ENCODE measurements around the gene FAF2. TPM values are rescaled to one million over a fixed set of nuclear protein-coding genes. Genes with fewer than 3 reads are reported as not detected.

Gene FAF2
- 10 to 100 TPM; 23.0 to 31.2 TPM for total RNA-seq

- H3K27me3 ChIP-seq (replicated peaks; ENCODE audit: insufficient read depth): no peaks in the 10 kb centered on the region
- peak; percentile 98 for TF ChIP-seq CTCF (IDR thresholded peaks at IDR 0.05)
- peak within 1 kb of the TSS; percentile 96 to 97 for H3K27ac ChIP-seq
- no peaks in the 10 kb centered on the region for H3K36me3 ChIP-seq
- no peaks in the 10 kb centered on the region for H3K9me3 ChIP-seq
- peak within 1 kb of the TSS; percentile 90 for H3K4me3 ChIP-seq
- DNase-seq (ENCODE audit: low spot score) (peak; percentile 86), ATAC-seq (ENCODE audit: insufficient number of reproducible peaks, low FRiP score, low read depth) (peak; percentile 100)
- peaks cover 15 to 27% of the 10 kb centered on the region in 2 donors for H3K4me1 ChIP-seq (ENCODE audit: control insufficient read depth in 1 of 2, low read depth in 2 of 2)
Measured at GRCh38 chr5:176447978-176448608, at the start of gene FAF2. TSS of gene FAF2 (plus strand) at chr5:176448385. CDS start at chr5:176448408, 23 bp downstream.

GRCh38 chr5:176400382-176401156 lies 47.6 kb upstream of the FAF2 start:
- Histone ChIP-seq H3K27ac (no peak overlapping the region), H3K9me3 (no peaks in the 10 kb centered on the region), H3K4me3 (no peak overlapping the region), H3K4me1 (ENCODE audit: control insufficient read depth in 1 of 2, low read depth in 2 of 2) (no peaks in the 10 kb centered on the region), H3K27me3 (replicated peaks; ENCODE audit: insufficient read depth) (no peaks in the 10 kb centered on the region), H3K36me3 (peaks cover 4% of the 10 kb centered on the region)
- no peak for ATAC-seq (ENCODE audit: insufficient number of reproducible peaks, low FRiP score, low read depth)
- no peak for TF ChIP-seq CTCF (IDR thresholded peaks at IDR 0.05)
- no peak for DNase-seq (ENCODE audit: low spot score)

- TF ChIP-seq CTCF (IDR thresholded peaks at IDR 0.05): no peak
- no peak for DNase-seq (ENCODE audit: low spot score)
Measured at GRCh38 chr5:176401281-176402205, 46.6 kb upstream of the FAF2 start.

GRCh38 chr5:176405656-176406435 lies 42.3 kb upstream of the FAF2 start:
- Histone ChIP-seq H3K36me3 (peaks cover 18% of the 10 kb centered on the region), H3K4me3 (no peak overlapping the region), H3K27ac (no peak overlapping the region), H3K27me3 (replicated peaks; ENCODE audit: insufficient read depth) (no peaks in the 10 kb centered on the region), H3K4me1 (ENCODE audit: control insufficient read depth in 1 of 2, low read depth in 2 of 2) (no peaks in the 10 kb centered on the region), H3K9me3 (no peaks in the 10 kb centered on the region)
- DNase-seq (ENCODE audit: low spot score): no peak
- no peak for TF ChIP-seq CTCF (IDR thresholded peaks at IDR 0.05)
- no peak for ATAC-seq (ENCODE audit: insufficient number of reproducible peaks, low FRiP score, low read depth)

More at GRCh38 chr5:176401281-176402205, 46.6 kb upstream of the FAF2 start:
- no peaks in the 10 kb centered on the region for H3K9me3 ChIP-seq
- no peak for ATAC-seq (ENCODE audit: insufficient number of reproducible peaks, low FRiP score, low read depth)
- no peaks in the 10 kb centered on the region for H3K4me1 ChIP-seq (ENCODE audit: control insufficient read depth in 1 of 2, low read depth in 2 of 2)
- H3K36me3 ChIP-seq: peaks cover 4% of the 10 kb centered on the region
- H3K27me3 ChIP-seq (replicated peaks; ENCODE audit: insufficient read depth): no peaks in the 10 kb centered on the region
- no peak overlapping the region for H3K27ac ChIP-seq
- H3K4me3 ChIP-seq: no peak overlapping the region
